Inferior parietal cortex (tissue), 1 donor: ENCODE results near the gene MORC1.
"Not testable (repeated sequence)": the region's sequence is repeated elsewhere in the genome, so short reads cannot be mapped to it uniquely, and the experiment has no call there.

Source experiments
- DNase-seq: peaks from one replicate; pipeline ENCODE4 v3.0.0-alpha.2; 2016; ENCODE audit errors: extremely low spot score

Gene MORC1

DNA sequence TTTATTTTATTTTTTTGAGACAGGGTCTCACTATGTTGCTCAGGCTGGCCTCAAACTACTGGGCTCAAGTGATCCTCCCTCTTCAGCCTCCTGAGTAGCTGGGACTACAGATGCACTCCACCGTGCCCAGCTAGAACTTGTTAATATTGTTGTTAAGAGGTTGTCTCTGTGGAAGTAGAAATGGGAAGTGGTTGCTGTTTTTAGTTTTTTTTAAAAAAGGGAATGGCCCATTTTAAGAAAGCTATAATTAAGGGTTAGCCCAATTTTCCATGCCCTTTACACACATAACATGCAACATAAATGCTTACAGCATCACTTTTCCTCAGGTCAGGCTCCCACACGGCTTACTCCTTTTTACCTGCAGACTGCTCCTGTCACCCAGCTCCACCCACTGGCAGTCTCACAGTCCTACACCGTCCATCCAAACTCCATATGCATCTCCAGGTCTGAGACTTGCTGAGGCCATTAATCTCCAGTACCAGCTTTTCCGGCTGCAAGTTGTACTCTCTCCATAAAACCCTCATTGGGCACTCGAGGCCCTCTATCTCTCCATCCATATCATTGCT is 19.8 kb downstream of the MORC1 start:
- no peak for DNase-seq

DNA sequence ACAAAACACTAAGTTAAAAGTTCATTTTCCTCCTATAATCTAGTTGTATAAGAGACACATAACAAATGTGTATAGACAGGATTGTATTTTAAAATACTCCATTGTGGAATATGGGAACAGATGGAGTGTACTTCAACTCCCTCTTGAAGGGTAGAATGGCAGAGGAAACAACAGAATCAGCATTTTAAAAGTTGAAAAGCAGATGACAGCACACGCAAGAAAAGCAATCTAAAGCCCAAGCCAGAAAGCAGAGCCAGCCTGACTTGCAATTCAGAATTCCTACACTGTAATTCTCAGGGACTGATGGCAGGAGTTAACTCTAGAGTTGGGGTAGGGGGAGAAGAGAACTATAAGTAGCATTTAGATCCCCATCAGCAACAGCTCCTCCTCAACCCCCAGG is 22.8 kb downstream of the MORC1 start:
- DNase-seq: no peak

DNA sequence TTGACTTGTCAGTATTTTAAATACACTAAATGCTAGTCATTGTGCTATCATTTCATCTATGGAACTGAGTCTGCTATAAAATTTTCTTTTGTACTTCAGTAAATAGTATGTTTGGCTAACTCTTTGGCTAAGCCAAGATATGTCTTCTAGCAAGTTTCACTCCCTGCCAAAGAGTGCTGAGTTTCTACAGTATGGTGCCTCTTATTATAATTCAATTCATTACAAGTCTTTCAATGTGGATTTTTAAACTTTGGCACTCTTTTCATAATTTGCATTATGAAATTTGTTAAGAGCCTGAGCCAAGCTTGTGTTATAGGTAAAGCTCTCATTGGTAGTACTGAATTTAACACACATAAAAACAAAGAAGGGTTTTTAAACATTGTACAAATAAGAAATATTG is 24.4 kb downstream of the MORC1 start:
- DNase-seq: no peak

DNA sequence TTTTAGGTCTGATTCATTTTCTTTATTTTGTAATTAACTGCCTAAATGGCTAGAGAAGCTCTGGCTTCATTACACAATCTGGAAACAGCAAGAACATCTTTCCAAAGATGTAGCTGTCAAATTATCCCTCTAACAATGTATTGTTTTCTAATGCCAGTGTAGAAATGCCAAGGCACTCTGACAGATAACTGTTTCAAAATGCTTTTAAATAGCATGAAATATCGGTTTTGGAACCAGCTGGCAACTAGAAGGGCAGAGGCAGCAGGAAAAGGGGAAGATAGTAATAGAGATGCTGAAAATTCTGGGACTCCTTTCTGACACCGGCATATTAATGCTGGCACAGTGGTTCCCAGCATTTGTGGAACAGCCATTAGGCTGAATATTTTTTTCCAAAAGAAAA is 26.1 kb downstream of the MORC1 start:
- DNase-seq: no peak

DNA sequence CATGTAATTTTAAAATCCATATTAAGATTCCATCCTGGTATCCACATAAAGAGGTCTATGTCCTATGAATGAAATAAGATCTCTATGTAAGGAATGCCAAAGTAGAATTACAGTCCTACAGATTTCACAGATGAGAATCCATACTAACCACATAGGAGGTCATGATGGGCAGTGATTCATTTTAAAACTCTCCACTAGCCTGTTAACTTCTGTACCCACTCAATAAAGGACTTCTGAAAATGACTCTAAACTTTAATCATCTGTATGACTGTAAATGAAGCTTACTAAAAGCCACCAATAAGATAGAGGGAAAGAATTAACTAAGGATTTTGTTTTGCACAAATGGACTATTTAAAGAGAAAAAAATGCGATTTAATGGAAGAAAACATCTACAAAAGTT is 28.7 kb downstream of the MORC1 start:
- no peak for DNase-seq

DNA sequence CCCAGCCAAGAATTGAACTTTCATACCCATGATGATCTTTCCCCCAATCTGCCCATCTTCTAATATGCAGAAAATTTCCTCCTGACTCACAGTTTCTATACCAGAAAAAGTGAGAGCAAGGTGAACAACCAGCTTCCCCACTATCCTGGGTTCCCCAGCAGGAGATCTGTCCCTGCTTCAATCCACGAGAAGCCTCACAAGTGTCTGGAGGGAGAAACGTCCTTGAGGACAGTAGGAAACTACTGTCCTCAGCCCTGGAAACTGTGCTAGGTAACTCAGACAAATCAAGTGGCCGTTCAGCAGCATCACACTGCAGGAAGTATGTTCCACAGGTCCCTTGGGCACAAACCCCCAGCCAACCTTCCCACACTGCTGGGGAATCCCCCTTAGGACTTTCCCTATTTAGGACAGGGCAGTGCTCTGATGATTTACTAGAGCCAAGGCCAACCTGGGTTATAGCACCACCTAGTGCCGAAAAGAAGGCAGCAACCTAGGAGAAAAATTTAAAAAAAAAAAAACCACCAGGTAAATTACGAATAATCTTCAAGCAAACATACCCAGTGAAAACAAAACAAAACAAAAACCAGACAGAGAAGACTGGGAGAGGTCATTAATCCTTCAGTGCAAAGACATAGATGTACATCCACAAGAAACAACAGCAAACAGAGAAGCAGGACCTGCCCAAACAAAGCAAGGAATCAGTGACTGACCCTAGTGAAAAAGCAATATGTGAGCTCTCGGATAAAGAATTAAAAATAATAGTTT is 36.0 kb downstream of the MORC1 start:
- no peak for DNase-seq

DNA sequence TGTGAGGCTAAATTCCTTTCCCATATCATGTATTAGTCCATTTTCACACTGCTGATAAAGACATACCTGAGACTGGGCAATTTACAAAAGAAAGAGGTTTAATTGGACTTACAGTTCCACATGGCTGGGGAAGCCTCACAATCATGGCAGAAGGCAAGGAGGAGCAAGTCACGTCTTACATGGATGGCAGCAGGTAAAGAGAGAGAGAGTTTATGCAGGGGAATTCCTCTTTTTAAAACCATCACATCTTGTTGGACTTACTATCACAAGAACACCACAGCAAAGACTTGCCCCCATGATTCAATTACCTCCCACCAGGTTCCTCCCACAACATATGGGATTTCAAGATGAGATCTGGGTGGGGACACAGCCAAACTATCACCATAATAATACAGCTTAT is 37.8 kb downstream of the MORC1 start:
- not testable (repeated sequence) for DNase-seq

DNA sequence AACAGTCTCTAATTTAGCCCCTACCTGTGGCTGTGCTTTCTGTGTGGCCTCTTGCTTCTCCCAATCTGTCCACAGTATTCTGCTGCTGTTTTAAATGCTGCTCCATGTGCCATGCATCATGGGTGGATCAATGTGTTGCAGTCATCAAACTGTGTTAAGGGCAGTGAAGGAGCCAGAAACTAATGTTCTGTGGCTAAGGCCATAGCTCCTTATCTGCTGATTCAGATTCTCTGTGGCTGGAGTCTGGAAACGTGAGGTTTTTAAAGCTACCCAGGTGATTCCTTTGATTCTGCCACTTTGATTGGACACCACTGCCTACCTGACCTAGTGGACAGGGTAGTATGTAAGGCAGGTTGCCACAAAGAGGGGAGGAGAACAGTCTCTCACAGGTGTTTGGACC is 44.8 kb downstream of the MORC1 start:
- DNase-seq: no peak

DNA sequence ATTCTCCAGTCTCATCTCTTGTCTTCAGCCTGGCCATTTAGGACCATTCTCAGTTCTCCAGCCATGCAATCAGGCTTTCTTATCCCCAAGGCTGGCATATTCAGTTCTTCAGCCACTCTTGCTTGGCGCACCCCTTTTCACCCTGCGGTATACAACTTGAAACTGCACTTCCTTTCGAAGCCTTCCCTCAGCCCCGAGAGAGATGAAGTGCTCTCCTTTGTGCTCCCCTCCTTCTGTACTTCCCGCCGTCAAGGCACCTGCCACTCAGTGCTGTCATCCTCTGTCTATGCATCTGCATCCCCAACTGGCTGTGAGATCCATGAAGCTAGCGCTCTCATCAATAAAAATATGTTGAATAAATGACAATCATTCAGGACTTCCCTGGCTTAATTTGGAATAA is 45.7 kb downstream of the MORC1 start:
- no peak for DNase-seq

DNA sequence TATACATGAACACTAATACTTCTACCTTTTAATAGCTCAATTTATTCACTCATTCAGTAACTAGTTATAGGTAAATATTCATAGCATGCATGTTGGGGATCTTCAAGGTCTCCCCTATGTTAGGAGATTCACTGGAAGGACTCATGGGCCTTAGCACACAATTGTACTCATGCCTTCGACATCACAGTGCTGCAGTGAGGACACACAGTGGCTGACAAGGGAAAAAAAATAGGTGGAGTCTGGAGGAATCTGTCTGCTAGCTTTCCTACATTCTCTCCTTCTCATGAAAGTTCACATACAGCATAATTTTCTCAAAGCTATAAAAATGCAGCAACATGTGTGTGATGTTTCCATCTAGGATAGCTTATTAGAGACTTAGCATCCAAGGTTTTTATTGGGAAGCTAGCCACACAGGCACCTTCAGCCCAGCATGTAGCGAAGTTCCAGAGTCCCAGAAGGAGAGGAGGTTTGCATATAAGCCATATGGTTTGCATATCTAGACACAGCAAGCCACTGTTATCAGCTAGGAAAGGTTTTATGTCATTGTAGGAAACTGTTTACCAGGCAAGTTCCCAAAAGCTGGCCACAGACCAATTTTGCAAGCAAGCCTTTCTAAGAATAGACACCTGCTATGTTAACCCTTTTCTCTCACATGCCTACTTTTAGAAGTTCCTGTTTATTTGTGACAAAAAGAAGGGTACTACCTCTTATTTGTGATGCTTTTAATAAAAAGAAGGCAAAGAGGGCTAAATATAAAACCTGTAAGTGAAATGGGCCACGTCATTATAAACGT is 46.4 kb downstream of the MORC1 start:
- DNase-seq: no peak

DNA sequence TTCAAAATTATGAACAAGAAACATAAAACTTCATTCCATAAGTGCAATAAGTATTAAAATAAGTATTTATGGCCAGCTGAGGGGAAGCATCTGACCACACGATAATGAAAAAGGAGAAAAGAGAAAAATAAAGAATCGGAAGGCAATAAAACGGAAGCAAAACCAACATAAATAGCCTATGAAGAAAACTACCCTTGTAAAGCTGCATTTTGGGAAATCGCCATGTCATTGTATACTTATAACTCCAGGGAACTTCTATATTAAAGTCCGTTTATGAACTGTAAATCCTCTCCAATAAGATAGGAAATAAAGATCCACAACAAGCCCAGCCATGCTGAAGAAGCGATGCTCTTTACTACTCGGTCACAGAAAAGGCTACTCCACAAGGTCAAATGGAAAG is 47.7 kb downstream of the MORC1 start:
- no peak for DNase-seq

DNA sequence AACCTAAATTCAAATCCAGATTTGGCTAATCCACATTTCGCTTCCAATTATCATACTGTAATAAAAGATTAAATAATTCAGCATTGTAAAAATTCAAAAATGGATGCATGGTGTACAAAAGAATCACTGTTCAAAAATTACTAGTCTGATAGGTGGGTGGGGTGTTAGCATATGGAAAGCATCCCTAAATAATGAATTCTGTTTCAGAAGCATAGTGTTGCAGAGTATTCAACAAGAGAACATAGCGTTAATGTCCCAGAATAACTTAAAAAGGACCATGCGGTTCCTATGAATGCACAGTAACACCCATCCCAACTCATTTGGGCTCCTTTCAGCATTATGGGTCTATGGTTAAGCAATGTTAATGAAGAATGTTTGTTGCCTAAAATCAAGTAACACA is 51.1 kb downstream of the MORC1 start:
- DNase-seq: no peak

DNA sequence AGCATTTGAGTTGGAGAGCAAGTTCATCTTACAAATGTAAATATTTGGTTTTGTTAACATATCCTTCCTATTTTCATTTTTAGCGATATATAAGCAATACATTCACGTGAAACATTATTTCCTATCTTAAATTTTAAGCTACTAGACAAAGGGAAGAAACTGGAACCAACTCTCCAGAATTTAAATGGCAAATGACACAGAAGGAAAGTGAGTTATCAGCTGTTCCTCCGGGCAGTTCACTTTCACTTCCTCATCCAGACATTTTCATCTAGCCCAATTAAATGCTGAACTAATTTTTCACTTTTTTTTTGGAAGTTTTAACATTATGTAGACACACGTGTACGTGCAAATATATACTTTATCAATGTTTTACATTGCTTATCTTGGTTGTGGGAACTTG is 58.7 kb downstream of the MORC1 start:
- DNase-seq: no peak

DNA sequence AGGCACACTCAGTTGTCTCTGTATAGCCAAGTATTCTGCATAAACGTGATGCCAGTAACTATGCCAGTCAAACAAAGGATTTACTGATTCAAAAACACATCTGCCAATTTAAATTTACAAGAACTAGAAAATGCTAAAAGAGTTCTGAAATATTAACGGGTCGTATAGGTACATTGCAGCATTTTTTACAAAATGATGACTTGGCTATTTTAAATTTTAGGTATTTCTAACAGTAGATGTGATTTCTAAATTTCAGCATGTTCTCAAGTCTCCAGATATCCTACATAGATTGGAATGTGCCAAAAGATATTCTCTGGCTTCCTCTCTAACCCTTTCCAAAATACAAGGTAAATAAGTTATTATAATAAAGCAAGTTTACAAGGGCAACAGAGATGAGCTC is 60.3 kb downstream of the MORC1 start:
- no peak for DNase-seq

DNA sequence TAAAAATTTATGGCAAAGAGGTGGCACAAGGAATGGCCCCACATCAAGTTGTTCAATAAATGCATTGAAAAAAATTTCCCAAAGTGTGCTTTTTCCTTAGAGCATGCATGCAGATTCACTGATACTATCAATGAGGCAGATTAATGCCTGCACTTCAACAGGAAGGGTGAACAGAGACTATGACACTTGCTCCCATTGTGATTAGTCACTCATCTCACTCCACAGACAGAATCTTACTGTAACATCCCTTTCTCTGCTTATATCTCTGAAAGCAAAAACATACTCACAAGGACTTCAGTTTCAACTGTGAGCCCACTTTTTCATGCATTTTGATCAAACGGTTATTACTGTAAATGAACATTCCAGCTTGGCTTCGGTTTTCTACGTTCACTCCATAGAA is 60.9 kb downstream of the MORC1 start:
- no peak for DNase-seq

DNA sequence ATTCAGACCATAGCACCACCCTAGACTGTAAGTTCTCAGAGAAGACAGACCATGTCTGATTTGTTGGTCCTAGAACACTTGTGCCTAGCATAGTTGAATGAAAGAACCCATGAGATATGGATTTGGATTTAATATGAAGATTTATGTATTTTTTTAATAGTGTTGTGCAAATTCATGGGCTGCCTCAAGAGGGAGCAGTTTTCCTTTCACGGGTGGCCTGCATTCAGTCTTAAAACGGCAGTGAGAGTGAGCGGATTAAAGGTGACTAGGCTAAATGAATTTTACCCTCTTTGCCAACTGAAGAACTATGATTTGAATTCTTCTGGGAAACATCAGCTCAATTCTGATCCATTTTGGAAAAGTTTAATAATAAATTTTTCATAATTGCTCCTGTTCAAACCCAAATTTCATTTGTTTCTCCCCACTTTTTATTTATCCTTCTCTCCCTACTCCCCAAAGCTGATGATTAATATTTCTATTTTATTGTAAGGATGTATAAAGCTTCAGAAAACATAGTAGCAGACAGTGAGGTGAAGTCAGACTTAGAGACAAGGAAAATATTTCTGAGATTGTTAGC is 67.3 kb downstream of the MORC1 start:
- DNase-seq: no peak

DNA sequence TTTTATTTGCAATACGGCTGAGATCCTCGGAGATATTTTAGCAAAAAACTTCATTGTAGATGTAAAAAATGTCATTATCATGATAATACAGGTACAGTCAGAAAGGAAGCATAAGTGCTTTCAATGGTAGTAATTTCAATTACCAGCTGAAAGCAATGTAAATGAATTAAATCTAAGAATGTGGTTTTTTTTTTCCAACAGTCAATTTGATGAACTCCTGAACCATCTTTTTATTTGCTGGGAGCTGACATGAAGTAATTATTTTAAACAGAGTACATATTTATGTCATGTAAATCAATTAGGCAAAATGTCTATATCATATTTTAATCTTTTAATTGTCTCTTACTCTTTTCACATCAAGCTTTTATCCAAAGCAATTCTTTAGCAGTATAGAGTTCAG is 70.6 kb downstream of the MORC1 start:
- no peak for DNase-seq

DNA sequence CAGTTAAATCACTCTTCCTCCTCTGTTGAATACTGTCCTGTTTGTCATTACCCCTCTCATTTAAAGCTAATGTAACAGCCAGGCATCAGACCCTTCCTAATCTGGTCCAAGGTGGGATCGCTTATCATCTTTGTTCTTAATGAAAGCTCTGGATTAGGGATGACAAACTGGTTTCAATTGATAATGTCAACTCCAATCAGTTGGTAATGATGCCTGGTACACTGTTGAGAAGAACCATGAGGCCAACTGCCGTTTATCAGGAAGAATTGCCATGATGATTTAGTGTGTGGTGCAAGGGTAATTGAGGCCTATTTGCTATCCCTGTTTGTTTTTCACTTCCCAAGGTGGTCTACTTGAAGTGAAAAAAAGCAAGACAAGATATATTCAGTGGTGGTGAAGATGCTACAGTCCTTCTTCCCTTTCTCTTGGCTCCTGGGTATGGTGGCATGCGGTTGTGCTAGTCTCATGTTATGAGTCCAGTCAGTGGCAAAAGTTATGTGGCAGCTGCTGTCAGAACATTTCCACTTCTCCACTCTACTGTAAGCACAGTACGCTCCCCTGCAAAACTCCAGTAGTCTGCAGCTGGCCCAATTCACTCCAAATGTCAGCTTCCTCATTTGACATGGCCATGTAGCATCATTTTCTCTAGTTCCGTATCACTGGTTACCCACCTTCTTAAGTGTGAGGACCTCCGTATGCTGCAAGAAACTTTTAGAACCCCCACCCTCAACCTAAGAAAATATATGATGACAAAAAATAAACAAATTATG is 72.5 kb downstream of the MORC1 start:
- no peak for DNase-seq

DNA sequence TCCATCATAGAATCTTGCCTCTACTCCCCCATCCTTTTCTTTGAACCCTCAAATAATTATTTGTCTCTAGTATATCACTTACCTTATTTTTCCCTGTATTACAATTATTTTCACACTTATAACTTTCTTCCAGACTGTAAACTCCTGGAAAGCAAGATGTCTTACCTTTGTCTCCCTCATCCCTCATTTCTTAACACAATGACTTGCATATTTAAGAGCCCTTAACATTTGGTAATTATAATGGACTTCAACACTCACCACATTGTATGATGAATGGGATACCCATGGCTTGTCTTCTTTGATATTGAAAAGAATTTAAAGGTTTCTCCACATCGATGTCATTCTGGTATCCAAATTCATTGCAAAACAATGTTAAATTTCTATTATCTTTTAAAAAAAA is 82.9 kb downstream of the MORC1 start:
- no peak for DNase-seq

DNA sequence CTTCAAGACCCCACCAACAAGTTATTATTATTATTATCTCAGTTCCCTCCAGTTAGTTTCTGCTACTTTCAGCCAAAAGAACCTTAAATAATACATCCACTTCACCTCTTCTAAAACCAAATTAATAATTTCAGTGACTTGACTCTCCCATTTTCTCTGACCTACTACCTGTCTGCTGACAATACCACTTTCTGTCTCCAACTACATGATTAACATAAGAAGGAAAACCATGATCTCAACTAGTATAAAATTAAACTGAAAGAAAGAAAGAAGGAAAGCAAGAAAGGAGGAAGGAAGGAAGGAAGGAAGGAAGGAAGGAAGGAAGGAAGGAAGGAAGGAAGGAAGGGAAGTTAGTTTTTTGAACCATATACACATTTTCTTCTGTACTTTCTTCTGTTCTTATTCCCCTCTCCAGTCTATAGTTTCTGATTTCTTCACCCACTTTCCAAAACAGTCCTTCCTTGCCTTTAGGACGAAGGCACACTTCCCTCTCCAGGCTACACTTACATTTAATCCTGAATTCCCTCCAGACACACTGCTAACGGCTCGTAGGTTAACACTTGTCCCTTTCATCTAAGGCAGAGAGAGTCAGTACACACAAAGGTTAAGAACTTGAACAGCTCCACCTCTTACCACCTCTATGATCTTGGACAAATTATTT is 84.8 kb downstream of the MORC1 start:
- DNase-seq: no peak

DNA sequence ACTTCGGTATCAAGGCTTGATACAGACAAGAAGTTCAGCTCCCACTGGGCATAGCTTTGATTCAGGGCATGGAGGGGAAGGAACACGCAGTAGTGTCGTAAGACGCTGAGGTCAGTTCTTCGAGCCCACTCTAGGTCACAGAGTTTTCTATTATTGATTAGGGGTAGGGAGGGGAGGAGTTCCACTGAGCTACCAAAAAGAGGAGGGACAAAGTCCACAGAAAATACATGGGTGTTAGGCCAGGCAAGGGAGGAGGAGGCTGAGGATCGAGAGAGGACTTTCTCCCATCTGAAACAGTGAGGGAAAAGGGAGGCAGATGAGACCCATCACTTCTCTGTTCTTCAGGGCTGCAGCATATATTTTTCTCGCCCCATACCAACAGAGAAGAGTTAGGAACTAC is 89.2 kb downstream of the MORC1 start:
- DNase-seq: no peak
